GM21447 (cell line): ENCODE results near the gene GATA1.

ENCODE experiments used
- ATAC-seq: cut with Tn5 transposase; IDR thresholded peaks from one replicate; pipeline ENCODE4 v1.9.1; 2021; ENCODE audit not compliant: unreplicated experiment

Gene GATA1

GRCh38 chrX:48786341-48786800 is at the start of gene GATA1:
GATA1 (plus strand) TSS chrX:48786590; CDS start chrX:48791110, 4,520 bp downstream.
- ATAC-seq, result no peak

GRCh38 chrX:48736878-48737212 is 49.5 kb upstream of the GATA1 start:
- ATAC-seq, result no peak

GRCh38 chrX:48737213-48737938 is 49.0 kb upstream of the GATA1 start:
- ATAC-seq, result peak; percentile 99

- no peak for ATAC-seq
Measured at GRCh38 chrX:48737940-48738339, 48.5 kb upstream of the GATA1 start.

GRCh38 chrX:48741834-48742233 is 44.6 kb upstream of the GATA1 start:
- ATAC-seq, result no peak

GRCh38 chrX:48745222-48745621 is 41.2 kb upstream of the GATA1 start:
- no peak for ATAC-seq

- no peak for ATAC-seq
Measured at GRCh38 chrX:48747415-48748016, 38.9 kb upstream of the GATA1 start.

GRCh38 chrX:48749182-48749581 is 37.2 kb upstream of the GATA1 start:
- no peak for ATAC-seq

GRCh38 chrX:48751343-48751742 is 35.0 kb upstream of the GATA1 start:
- ATAC-seq, result no peak

- ATAC-seq, result no peak
Measured at GRCh38 chrX:48752498-48752897, 33.9 kb upstream of the GATA1 start.

- ATAC-seq, result no peak
Measured at GRCh38 chrX:48753708-48754228, 32.6 kb upstream of the GATA1 start.

- no peak for ATAC-seq
Measured at GRCh38 chrX:48754238-48754637, 32.2 kb upstream of the GATA1 start.

GRCh38 chrX:48761674-48762471 is 24.5 kb upstream of the GATA1 start, which contains the start of gene GLOD5:
GLOD5 (plus strand) TSS chrX:48761747; CDS start chrX:48761791, 44 bp downstream.
- no peak for ATAC-seq

GRCh38 chrX:48769230-48769629 is 17.2 kb upstream of the GATA1 start:
- no peak for ATAC-seq

- no peak for ATAC-seq
Measured at GRCh38 chrX:48770296-48770695, 16.1 kb upstream of the GATA1 start.

GRCh38 chrX:48772602-48773001 is 13.8 kb upstream of the GATA1 start:
- no peak for ATAC-seq

- ATAC-seq, result no peak
Measured at GRCh38 chrX:48776818-48777439, 9.5 kb upstream of the GATA1 start.

GRCh38 chrX:48779399-48779798 is 7.0 kb upstream of the GATA1 start:
- ATAC-seq, result no peak

- ATAC-seq, result no peak
Measured at GRCh38 chrX:48781705-48782104, 4.7 kb upstream of the GATA1 start.

GRCh38 chrX:48782216-48782615 is 4.2 kb upstream of the GATA1 start:
- no peak for ATAC-seq

GRCh38 chrX:48782795-48783194 is 3.6 kb upstream of the GATA1 start:
- no peak for ATAC-seq
